Uterus (tissue), 2 donors: ENCODE results near the gene CSDE1.

Source experiments
- CTCF ChIP-seq, 4 experiments: fragments of 200-600 bp in 2 of 4; fragments of 450-650 bp in 2 of 4; sonication (generic) in 2 of 4; IDR thresholded peaks; one replicate each; pipeline ENCODE4 v1.5.1; 2016 to 2019; ENCODE audit warnings: antibody characterized with exemption in 4 of 4, mild to moderate bottlenecking in 2 of 4, moderate library complexity in 1 of 4
- POLR2A ChIP-seq, 2 donors: fragments of 450-650 bp; IDR thresholded peaks; one replicate each; pipeline ENCODE4 v1.6.1; 2016; ENCODE audit warnings: antibody characterized with exemption in 2 of 2, mild to moderate bottlenecking in 1 of 2, moderate library complexity in 1 of 2

GRCh38 chr1:114723457-114723856 lies 34.3 kb downstream of the CSDE1 start:
- TF ChIP-seq CTCF (IDR thresholded peaks at IDR 0.05) = no peak
- no peak for TF ChIP-seq POLR2A (IDR thresholded peaks at IDR 0.05)
